Stomach (tissue), 9 donors: ENCODE data around the gene ZSCAN25. TPM values are rescaled to one million over a fixed set of nuclear protein-coding genes. Genes with fewer than 3 reads are reported as not detected.

ENCODE experiments used
- DNase-seq, 2 donors: peaks; one replicate each; pipeline versions ENCODE4 v3.0.0 to v3.0.0-alpha.2; 2013 to 2019
- H3K27ac ChIP-seq, 5 donors: fragments of 200-600 bp in 4 of 5; sonication (generic) in 4 of 5; one replicate each; pipeline ENCODE4 v1.5.1; 2013 to 2019; ENCODE audit warnings: mild to moderate bottlenecking in 1 of 5, moderate library complexity in 1 of 5
- H3K27me3 ChIP-seq, 3 donors: fragments of 200-600 bp; sonication (generic); one replicate each; pipeline ENCODE4 v1.5.1; 2017 to 2019; ENCODE audit warnings: mixed run types in 1 of 3
- H3K36me3 ChIP-seq, 4 donors: fragments of 200-600 bp; sonication (generic); 1 replicate in 3 of 4; 2 replicates in 1 of 4; pipeline ENCODE4 v1.5.1; 2016 to 2019
- H3K4me1 ChIP-seq, 4 donors: fragments of 200-600 bp; sonication (generic); one replicate each; pipeline ENCODE4 v1.5.1; 2016 to 2019
- H3K4me3 ChIP-seq, 4 donors: fragments of 200-600 bp; sonication (generic) in 3 of 4; one replicate each; pipeline ENCODE4 v1.5.1; 2016 to 2019; ENCODE audit warnings: mild to moderate bottlenecking in 1 of 4
- H3K9me3 ChIP-seq, 4 donors: fragments of 200-600 bp; sonication (generic); one replicate each; pipeline ENCODE4 v1.5.1; 2016 to 2019
- EP300 ChIP-seq: sonication (generic); formaldehyde crosslinking; IDR thresholded peaks from one replicate; pipeline ENCODE4 v1.6.1; 2017; ENCODE audit warnings: antibody characterized with exemption
- POLR2A ChIP-seq, 4 donors: fragments of 450-650 bp; IDR thresholded peaks; one replicate each; pipeline ENCODE4 v1.6.1; 2016; ENCODE audit warnings: antibody characterized with exemption in 4 of 4, control low read depth in 2 of 4, mild to moderate bottlenecking in 1 of 4, moderate library complexity in 1 of 4
- POLR2AphosphoS5 ChIP-seq, 3 donors: sonication (generic); formaldehyde crosslinking; IDR thresholded peaks; one replicate each; pipeline ENCODE4 v1.6.1; 2016; ENCODE audit warnings: antibody characterized with exemption in 3 of 3
- WGBS, 5 donors: extraction: QIAGEN DNeasy Blood & Tissue Kit in 3 of 5; methylation state at CpG; one replicate each; pipeline versions ENCODE4 v1.1.5 to v1.1.7; 2013 to 2018; 5-methylcytosine and 5-hydroxymethylcytosine counted together
- intact Hi-C: fragments of 100-400 bp; cut with DNase I; formaldehyde crosslinking; loops from one replicate; pipeline ENCODE4 v1.15.1; 2023; ENCODE audit warnings: low total_unique reads
- polyA plus RNA-seq, 3 donors: library from polyadenylated mRNA; stranded (reverse); fragments of 200-250 nt; gene quantifications; one replicate each; pipeline ENCODE4 v1.2.3, GENCODE V29; 2013
- total RNA-seq, 5 donors: library from RNA; depleted of rRNA; stranded (reverse); fragments of >200 nt; gene quantifications; one replicate each; pipeline versions ENCODE4 v1.1.0 to v1.2.3, GENCODE V29; 2014 to 2016
- TF ChIP-seq, protein P1 (sequence below), 7 experiments: fragments of 450-650 bp in 4 of 7; fragments of 200-600 bp in 3 of 7; sonication (generic) in 3 of 7; IDR thresholded peaks; one replicate each; pipeline ENCODE4 v1.5.1; 2016 to 2019; ENCODE audit warnings: antibody characterized with exemption in 7 of 7, control low read depth in 2 of 7, mild to moderate bottlenecking in 1 of 7
- donor health status: healthy with polysubstance abuse.
- donor health status: Bipolar disorder and iron deficiency.
- donor health status: healthy.

The ZSCAN25 gene
- total and polyA plus RNA-seq, 8 donors, result 3.5 to 16.2 (median 11.0) TPM

DNA sequence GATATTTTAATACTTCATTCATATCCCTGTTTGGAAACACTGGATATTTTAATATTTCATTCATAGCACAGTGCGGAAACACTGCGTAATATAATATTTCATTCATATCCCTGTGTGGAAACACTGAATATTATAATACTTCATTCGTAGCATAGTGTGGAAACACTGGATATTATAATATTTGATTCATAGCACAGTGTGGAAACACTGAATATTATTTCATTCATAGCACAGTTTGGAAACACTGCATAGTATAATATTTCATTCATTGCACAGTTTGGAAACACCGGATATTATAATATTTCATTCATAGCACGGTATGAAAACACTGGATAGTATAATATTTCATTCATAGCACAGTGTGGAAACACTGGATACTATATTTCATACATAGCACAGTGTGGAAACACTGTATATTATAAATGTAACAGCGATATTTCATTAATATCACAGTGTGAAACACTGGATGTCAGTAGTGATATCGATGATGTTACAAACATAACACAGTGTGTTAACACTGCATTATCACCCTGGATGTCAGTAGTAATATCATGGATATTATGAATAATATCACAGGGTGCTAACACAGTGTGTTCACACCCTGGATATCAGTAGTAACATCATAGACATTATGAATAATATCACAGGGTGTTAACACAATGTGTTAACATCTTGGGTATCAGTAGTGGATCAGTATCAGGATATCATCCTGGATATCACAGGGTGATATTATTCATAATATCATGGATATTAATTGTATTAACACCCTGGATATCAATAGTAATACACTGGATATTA, 21.6 kb upstream of the ZSCAN25 start:
- no peak for DNase-seq
- no peaks in the 10 kb centered on the region for H3K36me3 ChIP-seq
- H3K9me3 ChIP-seq, result no peaks in the 10 kb centered on the region
- no peaks in the 10 kb centered on the region for H3K4me1 ChIP-seq
- 78 to 86% (median 82%) methylated on average over 7 of the region's 7 CpGs for WGBS, 5 donors
- intact Hi-C loops, result no loop called here
- TF ChIP-seq POLR2AphosphoS5 (IDR thresholded peaks at IDR 0.05) (no peak), EP300 (no peak), POLR2A (IDR thresholded peaks at IDR 0.05) (no peak)
- TF ChIP-seq, protein P1, sequence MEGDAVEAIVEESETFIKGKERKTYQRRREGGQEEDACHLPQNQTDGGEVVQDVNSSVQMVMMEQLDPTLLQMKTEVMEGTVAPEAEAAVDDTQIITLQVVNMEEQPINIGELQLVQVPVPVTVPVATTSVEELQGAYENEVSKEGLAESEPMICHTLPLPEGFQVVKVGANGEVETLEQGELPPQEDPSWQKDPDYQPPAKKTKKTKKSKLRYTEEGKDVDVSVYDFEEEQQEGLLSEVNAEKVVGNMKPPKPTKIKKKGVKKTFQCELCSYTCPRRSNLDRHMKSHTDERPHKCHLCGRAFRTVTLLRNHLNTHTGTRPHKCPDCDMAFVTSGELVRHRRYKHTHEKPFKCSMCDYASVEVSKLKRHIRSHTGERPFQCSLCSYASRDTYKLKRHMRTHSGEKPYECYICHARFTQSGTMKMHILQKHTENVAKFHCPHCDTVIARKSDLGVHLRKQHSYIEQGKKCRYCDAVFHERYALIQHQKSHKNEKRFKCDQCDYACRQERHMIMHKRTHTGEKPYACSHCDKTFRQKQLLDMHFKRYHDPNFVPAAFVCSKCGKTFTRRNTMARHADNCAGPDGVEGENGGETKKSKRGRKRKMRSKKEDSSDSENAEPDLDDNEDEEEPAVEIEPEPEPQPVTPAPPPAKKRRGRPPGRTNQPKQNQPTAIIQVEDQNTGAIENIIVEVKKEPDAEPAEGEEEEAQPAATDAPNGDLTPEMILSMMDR (IDR thresholded peaks at IDR 0.05), result no peak
- no peak overlapping the region for H3K4me3 ChIP-seq
- peaks cover 0 to 7% (median 0%) of the 10 kb centered on the region in 3 donors for H3K27me3 ChIP-seq
- no peak overlapping the region for H3K27ac ChIP-seq

- H3K27ac ChIP-seq, result no peak overlapping the region
- TF ChIP-seq POLR2AphosphoS5 (IDR thresholded peaks at IDR 0.05) (no peak), EP300 (no peak), POLR2A (IDR thresholded peaks at IDR 0.05) (no peak)
- TF ChIP-seq, protein P1 (IDR thresholded peaks at IDR 0.05), result no peak
- no peak overlapping the region for H3K4me3 ChIP-seq
- peaks cover 0 to 7% (median 0%) of the 10 kb centered on the region in 3 donors for H3K27me3 ChIP-seq
- no peak for DNase-seq
- no peaks in the 10 kb centered on the region for H3K4me1 ChIP-seq
- no peaks in the 10 kb centered on the region for H3K9me3 ChIP-seq
- intact Hi-C loops, result no loop called here
- no peaks in the 10 kb centered on the region for H3K36me3 ChIP-seq
- 67 to 91% (median 84%) methylated on average over 1 of the region's 1 CpG for WGBS, 5 donors
These were observed 20.3 kb upstream of the ZSCAN25 start for GRCh38 chr7:99596408-99596955.

DNA sequence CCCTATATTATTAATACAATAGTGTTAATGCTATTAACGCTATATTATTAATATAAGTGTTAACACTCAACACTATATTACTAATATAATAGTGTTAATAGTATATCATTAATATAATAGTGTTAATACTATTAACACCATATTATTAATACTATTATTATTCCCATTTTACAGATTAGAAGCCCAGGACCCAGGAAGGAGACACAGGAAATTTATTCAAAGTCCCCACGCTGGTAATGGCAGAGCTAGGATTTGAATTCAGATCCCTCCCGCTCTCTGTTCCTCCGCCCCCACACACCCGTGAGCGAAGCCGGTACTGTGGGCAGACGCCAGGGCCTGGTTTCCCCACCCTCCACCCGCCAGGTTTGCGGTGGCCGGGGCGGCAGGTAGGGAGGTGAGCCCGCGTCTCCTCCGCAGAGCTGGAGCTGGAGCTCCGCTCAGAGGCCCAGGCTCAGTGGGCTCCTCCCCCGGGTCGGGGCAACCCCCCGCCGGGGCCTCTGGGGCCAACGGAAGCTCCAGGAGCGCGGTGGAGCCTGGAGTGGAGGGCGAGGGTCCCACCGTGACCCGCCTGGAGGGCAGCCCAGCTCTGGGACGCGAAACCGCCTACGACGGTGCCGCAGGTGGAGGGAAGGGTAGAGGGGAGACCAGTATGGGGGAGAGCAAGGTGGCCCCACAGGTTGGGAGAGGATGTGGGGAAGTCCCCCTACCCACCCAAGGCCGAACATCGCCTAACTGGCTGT, 18.8 kb upstream of the ZSCAN25 start, which contains the start of gene TMEM225B:
TMEM225B (plus strand) TSS at position 506 of the 740 bp plus-strand sequence. CDS start 6,122 bp downstream, outside the sequence.
- H3K4me1 ChIP-seq, result no peaks in the 10 kb centered on the region
- H3K36me3 ChIP-seq, result no peaks in the 10 kb centered on the region
- peaks cover 0 to 7% (median 0%) of the 10 kb centered on the region in 3 donors for H3K27me3 ChIP-seq
- no peaks in the 10 kb centered on the region for H3K9me3 ChIP-seq
- peak in 1 of 2 donors; percentile 40 for DNase-seq
- H3K4me3 ChIP-seq, result no peak within 1 kb of the TSS
- WGBS, 5 donors, result 58 to 72% (median 65%) methylated on average over 23 to 34 of the region's 34 CpGs
- H3K27ac ChIP-seq, result no peak within 1 kb of the TSS
- intact Hi-C loops, result no loop called here
- no peak for TF ChIP-seq EP300
- TF ChIP-seq, protein P1 (IDR thresholded peaks at IDR 0.05), result no peak
- TF ChIP-seq POLR2AphosphoS5 (IDR thresholded peaks at IDR 0.05), result no peak
- TF ChIP-seq POLR2A (IDR thresholded peaks at IDR 0.05), result no peak

GRCh38 chr7:99599836-99600235, 16.9 kb upstream of the ZSCAN25 start:
- Histone ChIP-seq H3K27me3 (peaks cover 0 to 7% (median 0%) of the 10 kb centered on the region in 3 donors), H3K4me3 (no peak overlapping the region), H3K4me1 (no peaks in the 10 kb centered on the region), H3K9me3 (no peaks in the 10 kb centered on the region), H3K36me3 (no peaks in the 10 kb centered on the region), H3K27ac (no peak overlapping the region)
- TF ChIP-seq POLR2A (IDR thresholded peaks at IDR 0.05) (no peak), EP300 (no peak), POLR2AphosphoS5 (IDR thresholded peaks at IDR 0.05) (no peak)
- TF ChIP-seq, protein P1 (IDR thresholded peaks at IDR 0.05), result no peak
- intact Hi-C loops, result no loop called here
- DNase-seq, result no peak
- WGBS, 5 donors, result 77 to 82% (median 79%) methylated on average over 4 of the region's 4 CpGs
